ENCODE results near the gene SLC28A1.

SLC28A1 gene

GRCh38 chr15:84942456-84942855, 58.0 kb downstream of the SLC28A1 start:
- DNase-seq: no peak

DNA sequence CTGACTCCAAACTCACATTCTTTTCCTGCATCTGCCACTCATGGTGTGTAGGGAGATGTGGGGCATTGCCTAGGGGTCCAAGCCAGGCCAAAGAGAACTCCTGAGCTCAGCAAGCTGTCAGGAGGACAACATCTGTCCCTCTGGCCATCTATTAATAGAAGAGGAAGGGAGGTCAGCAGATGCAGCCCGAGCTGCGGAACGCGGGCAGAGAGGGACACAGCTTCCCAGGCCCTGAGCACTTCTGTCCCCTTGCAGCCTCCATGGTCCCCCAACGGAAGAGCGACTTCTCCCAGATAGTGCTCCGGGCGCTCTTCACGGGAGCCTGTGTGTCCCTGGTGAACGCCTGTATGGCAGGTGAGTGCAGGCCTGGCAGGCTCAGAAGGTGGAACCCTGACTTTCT, 59.8 kb downstream of the SLC28A1 start:
- DNase-seq: no peak

GRCh38 chr15:84944861-84945260, 60.4 kb downstream of the SLC28A1 start:
- no peak for DNase-seq

DNA sequence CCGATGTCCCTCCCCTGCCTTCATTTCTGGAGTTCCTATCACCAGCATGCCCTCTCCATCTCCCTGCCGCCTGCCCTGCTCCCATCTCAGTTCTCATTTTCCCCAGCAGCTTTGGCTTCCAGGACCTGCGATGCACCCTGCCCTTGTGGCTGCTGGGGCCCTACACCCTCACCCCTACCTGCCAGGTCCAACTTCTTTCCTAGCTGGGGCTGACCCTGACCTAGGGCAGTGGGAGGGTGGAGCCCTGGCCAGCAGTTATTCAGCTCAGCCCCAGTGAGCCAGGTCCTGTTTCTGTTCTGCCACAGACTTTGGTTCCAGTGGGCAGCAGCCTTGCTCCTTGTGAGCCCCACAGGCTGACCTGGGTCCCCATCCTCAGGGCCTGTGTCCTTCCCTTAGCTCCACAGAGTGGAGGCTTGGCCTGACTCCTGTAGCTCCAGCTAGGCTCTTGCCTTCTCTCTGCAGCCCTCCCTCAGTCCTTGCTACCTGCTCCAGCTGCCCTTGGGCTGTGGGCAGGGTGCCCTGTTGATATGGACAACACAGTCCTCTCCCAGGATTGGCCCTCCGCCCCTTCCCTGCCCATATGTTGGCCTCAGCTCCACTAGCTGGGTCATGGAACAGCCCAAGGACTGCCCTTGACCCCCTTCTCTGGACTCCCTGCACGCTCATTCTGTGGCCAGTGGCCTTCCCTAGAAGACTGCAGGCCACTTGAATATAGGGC, 62.5 kb downstream of the SLC28A1 start:
- no peak for DNase-seq

GRCh38 chr15:84947947-84948830, 63.7 kb downstream of the SLC28A1 start:
- no peak for DNase-seq

DNA sequence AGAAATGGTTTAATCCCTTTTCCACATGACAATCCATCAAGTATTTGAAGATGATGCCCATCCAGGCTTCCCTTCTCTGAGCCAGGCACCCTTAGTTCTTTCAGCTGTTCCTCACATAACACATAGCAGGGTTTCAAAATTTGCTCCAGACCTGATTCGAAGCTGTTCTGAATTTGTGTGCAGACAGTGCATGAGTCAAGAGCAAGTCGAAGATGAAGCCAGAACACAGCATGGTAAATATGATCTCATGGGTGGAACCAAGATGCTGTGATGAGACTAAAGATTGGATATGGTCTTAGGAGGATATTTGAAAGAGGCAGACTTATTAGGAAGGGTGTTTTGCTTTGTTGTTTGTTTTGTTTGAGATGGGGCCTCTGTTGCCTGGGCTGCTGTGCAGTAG, 64.6 kb downstream of the SLC28A1 start:
- no peak for DNase-seq

DNA sequence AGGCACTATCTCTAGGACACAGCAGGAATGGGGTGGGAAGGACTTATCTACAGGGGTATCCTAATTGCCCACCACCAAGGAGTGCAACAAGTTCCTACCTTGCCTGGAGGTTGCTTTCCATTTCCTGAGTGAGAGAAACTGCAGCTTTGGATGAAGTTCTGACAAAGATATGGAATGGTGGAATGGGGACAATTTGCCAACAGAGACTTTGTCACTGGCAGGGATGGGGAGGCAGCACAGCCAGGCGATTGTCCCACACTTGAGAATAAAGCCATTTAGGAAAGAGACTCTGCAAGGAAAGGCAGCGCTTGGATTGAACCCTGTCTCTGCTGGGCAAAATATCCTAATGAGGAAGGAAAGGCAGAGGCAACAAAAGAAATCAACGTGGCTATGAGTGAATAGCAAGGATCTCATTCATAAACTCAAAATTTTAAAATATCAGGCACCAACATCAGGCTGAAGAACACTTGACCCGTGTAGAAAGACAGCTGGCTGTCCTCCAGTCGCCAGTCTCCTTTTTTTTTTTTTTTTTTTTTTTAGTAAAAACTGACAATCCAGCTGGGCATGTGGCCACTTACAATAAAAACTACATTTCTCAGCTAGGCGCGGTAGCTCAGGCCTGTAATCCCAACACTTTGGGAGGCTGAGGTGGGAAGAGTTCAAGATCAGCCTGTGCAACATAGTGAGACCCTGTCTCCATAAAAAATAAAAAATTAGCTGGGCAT, 65.5 kb downstream of the SLC28A1 start:
- no peak for DNase-seq

- DNase-seq: no peak
Measured at GRCh38 chr15:84950570-84951111, 66.2 kb downstream of the SLC28A1 start.

- DNase-seq: no peak
Measured at GRCh38 chr15:84951736-84952135, 67.3 kb downstream of the SLC28A1 start.

DNA sequence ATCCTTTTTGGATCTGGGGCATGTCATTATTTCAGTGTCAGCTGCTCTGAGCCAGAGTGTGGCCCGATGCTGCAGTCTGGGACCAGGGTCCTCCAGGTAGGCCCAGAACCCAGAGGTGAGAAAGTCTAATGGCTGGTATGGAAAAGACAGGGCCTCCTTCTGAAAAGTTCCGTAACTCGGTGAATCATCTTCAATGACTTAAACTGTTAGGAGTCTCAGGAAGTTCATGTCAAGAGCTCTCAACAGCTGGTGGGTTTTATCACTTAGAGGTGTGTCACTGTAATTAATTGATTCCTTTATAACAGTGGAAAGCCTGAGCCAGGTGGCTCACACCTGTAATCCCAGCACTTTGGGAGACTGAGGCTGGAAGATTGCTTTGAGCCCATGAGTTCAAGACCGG, 68.7 kb downstream of the SLC28A1 start:
- no peak for DNase-seq

- no peak for DNase-seq
Measured at GRCh38 chr15:84953726-84954125, 69.3 kb downstream of the SLC28A1 start.

GRCh38 chr15:84955089-84955848, 70.8 kb downstream of the SLC28A1 start:
- no peak for DNase-seq

- DNase-seq: no peak
Measured at GRCh38 chr15:84956199-84956598, 71.7 kb downstream of the SLC28A1 start.

GRCh38 chr15:84960391-84961113, 76.1 kb downstream of the SLC28A1 start:
- no peak for DNase-seq

DNA sequence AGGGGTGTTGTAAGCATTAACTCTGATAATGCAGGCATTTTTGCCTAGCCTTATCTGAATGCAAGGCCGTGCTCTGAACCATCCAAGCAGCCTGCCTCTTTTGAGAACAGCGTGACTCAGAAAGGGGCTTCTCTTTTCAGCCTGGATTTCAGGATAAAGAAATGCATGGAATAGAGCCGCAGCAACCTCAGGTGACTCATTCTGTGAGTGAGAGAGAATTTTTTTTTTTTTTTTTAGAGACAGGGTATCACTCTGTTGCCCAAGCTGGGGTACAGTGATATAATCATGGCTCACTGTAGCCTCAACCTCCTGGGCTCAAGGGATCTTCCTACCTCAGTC, 76.6 kb downstream of the SLC28A1 start:
- DNase-seq: no peak

DNA sequence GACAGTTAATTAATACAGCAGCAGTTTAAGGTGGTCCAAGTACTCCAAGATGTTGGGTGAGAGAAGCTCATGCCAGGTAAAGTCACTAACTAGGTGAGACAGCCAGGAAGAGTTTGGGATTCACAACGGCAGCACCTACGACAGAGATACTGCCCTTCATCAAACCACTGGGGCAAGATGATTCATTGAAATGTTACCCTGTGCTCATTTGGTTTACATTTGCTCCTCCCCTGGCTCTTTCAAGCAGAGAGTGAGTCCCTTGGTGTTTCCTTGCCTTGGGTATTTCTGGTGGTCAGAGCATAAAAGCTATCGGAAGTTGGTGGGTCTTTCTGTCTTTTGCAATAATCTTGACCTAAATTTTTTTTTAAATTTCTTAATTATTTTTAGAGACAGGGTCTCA, 77.2 kb downstream of the SLC28A1 start:
- no peak for DNase-seq

- no peak for DNase-seq
Measured at GRCh38 chr15:84962955-84963354, 78.5 kb downstream of the SLC28A1 start.

DNA sequence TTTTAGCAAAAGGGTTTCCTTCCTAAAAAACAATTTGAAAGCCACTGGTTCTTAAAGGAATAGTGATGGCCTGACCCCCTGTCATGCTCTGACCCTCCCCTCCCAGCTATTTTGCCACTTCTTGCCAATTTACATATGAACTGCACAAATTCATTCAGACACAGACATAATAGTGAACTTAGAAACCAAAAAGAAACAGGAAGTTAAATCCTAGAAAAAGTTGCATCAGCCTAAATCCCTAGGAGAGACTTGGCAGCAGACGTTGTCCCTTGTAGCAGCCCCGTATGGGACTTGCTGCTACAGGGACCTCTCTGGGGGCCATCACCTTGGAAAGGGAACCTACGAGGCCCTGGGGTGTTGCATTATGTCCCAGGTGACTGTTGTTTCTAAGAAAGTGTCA, 82.9 kb downstream of the SLC28A1 start:
- no peak for DNase-seq

DNA sequence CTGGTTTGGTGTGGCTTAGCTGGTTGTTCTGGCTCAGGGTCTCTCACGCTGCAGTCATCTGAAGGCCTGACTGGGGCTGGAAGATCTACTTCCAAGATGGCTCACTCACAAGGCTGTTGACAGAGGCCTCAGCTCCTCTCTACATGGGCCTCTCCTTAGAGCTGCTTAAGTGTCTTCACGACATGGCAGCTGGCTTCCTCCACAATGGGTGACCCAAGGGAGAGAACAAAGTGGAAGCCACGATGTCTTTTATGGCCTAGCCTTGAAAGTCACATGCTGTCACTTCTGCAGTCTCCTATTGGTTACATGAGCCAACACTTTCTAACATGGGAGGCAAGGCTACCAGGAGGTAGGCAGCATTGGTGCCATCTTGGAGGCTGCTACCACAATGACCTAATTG, 83.8 kb downstream of the SLC28A1 start:
- no peak for DNase-seq

DNA sequence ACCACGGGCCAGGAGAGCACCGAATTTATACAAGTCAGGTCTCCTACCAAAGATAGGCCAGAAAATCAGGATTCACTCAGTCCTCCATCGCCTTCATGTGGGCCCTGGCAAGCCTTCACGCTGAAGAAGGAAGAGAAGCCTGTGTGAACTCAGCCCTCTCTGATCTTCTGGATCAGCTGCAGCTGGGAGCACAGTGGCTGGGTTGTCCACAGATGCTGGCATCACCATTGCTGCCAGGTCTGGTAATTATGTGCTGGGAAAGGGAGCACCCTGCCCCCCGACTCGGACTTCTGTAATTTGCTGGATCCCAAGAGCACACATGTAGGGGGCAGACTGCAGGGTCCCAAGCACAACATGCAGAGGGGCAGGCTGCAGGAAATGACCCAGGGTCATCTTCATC, 84.8 kb downstream of the SLC28A1 start:
- DNase-seq: no peak

GRCh38 chr15:84970843-84971242, 86.4 kb downstream of the SLC28A1 start:
- DNase-seq: no peak
